ENCODE results near the gene TSC22D2. TPM values are rescaled to one million over a fixed set of nuclear protein-coding genes. Genes with fewer than 3 reads are reported as not detected.

The TSC22D2 gene
- total and polyA plus RNA-seq, 10 of the 15 experiments (the other 5 are each of a cell fraction or from before 2014, with no cell fraction given) = 7.4 to 19.4 (median 10.9) TPM

GRCh38 chr3:150479370-150479769 lies 71.3 kb downstream of the TSC22D2 start:
- H3K4me3 ChIP-seq = no peak overlapping the region
- no TSS peak for BruUV-seq (replicated peaks)
- FAIRE-seq = no peak
- in situ Hi-C loops (cut with MboI) (no loop called here), intact Hi-C loops (cut with micrococcal nuclease; ENCODE audit: unreplicated experiment) (no loop called here)
- H4K20me1 ChIP-seq (ENCODE audit: control insufficient read depth, insufficient read depth) = no peaks in the 10 kb centered on the region
- H3K4me2 ChIP-seq (ENCODE audit: control insufficient read depth, insufficient read depth) = no peak overlapping the region
- no peaks in the 10 kb centered on the region for H3K27me3 ChIP-seq (replicated peaks in 1 of 2; ENCODE audit: control insufficient read depth in 2 of 2, insufficient read depth in 2 of 2, low read length in 1 of 2)
- SMC1A ChIA-PET (ENCODE audit: uncharacterized antibody, unreplicated experiment) = interaction anchor here (0.6 kb wide), 1 partner anchor 28 kb away, joined by 3 read pairs; no protein-coding TSS in a partner anchor
- H3K4me1 ChIP-seq (ENCODE audit: control insufficient read depth, insufficient read depth, low read length) = no peaks in the 10 kb centered on the region
- H3K27ac ChIP-seq (ENCODE audit: control insufficient read depth, insufficient read depth) = no peak overlapping the region
- no peak for TF ChIP-seq MEF2B (IDR thresholded peaks at IDR 0.05; ENCODE audit: partially characterized antibody, poor library complexity, severe bottlenecking)
- TF ChIP-seq, protein P1, sequence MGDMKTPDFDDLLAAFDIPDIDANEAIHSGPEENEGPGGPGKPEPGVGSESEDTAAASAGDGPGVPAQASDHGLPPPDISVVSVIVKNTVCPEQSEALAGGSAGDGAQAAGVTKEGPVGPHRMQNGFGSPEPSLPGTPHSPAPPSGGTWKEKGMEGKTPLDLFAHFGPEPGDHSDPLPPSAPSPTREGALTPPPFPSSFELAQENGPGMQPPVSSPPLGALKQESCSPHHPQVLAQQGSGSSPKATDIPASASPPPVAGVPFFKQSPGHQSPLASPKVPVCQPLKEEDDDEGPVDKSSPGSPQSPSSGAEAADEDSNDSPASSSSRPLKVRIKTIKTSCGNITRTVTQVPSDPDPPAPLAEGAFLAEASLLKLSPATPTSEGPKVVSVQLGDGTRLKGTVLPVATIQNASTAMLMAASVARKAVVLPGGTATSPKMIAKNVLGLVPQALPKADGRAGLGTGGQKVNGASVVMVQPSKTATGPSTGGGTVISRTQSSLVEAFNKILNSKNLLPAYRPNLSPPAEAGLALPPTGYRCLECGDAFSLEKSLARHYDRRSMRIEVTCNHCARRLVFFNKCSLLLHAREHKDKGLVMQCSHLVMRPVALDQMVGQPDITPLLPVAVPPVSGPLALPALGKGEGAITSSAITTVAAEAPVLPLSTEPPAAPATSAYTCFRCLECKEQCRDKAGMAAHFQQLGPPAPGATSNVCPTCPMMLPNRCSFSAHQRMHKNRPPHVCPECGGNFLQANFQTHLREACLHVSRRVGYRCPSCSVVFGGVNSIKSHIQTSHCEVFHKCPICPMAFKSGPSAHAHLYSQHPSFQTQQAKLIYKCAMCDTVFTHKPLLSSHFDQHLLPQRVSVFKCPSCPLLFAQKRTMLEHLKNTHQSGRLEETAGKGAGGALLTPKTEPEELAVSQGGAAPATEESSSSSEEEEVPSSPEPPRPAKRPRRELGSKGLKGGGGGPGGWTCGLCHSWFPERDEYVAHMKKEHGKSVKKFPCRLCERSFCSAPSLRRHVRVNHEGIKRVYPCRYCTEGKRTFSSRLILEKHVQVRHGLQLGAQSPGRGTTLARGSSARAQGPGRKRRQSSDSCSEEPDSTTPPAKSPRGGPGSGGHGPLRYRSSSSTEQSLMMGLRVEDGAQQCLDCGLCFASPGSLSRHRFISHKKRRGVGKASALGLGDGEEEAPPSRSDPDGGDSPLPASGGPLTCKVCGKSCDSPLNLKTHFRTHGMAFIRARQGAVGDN (IDR thresholded peaks at IDR 0.05) = no peak
- TF ChIP-seq ZNF592 (IDR thresholded peaks at IDR 0.05) = no peak
- no peak for TF ChIP-seq SKIL (IDR thresholded peaks at IDR 0.05; ENCODE audit: low read depth, poor library complexity, severe bottlenecking)
- peaks cover 1% of the 10 kb centered on the region; the same call in 1 of the 3 replicates for H3K9me3 ChIP-seq (replicated peaks; ENCODE audit: control insufficient read depth, insufficient read depth, low read length)
- DNase-seq (ENCODE audit: low read depth, low spot score) = no peak
- H2AFZ ChIP-seq (ENCODE audit: control insufficient read depth, low read depth, low read length) = no peak overlapping the region
- POLR2A ChIA-PET = interaction anchor here (0.7 kb wide), 1 partner anchor 184 kb away, joined by 4 read pairs; no protein-coding TSS in a partner anchor
- H3K9ac ChIP-seq (ENCODE audit: control insufficient read depth, insufficient read depth, low read length) = no peak overlapping the region
- H3K36me3 ChIP-seq (ENCODE audit: control insufficient read depth in 2 of 2, insufficient read depth in 2 of 2, low read length in 1 of 2) = no peaks in the 10 kb centered on the region
- H3K79me2 ChIP-seq (ENCODE audit: control insufficient read depth, insufficient read depth, low read length) = no peaks in the 10 kb centered on the region
- no peak for ATAC-seq
- CTCF ChIA-PET = interaction anchor here (0.6 to 0.9 kb wide), 2 partner anchors 16 to 555 kb away, joined by 3 read pairs; no protein-coding TSS in a partner anchor
- RAD21 ChIA-PET (ENCODE audit: unreplicated experiment) = interaction anchor here (0.7 kb wide), 1 partner anchor 249 kb away, joined by 3 read pairs; no protein-coding TSS in a partner anchor

Data from GM12878 (cell line).